ENCODE results near the gene PAX9.

The PAX9 gene

GRCh38 chr14:36702474-36702873 lies 40.8 kb downstream of the PAX9 start:
- Histone ChIP-seq H3K4me3 (ENCODE audit: low read depth in 1 of 2, low read length in 2 of 2) (no peak overlapping the region), H3K27ac (ENCODE audit: low read length) (no peak overlapping the region), H3K9me3 (ENCODE audit: insufficient read depth, low read length, severe bottlenecking) (no peaks in the 10 kb centered on the region), H3K27me3 (ENCODE audit: insufficient read depth, low read length, poor library complexity) (no peaks in the 10 kb centered on the region), H3K79me2 (ENCODE audit: insufficient read depth, low read length) (no peaks in the 10 kb centered on the region), H3K4me1 (ENCODE audit: insufficient read depth, low read length) (peaks cover 5% of the 10 kb centered on the region), H2AFZ (ENCODE audit: low read depth, low read length) (no peak overlapping the region), H4K20me1 (ENCODE audit: insufficient read depth, low read length) (no peaks in the 10 kb centered on the region), H3K9ac (ENCODE audit: low read depth, low read length) (no peak overlapping the region), H3K36me3 (ENCODE audit: insufficient read depth, low read length) (no peaks in the 10 kb centered on the region), H3K4me2 (ENCODE audit: insufficient read depth, low read length) (no peak overlapping the region)
- DNase-seq (no peak), ATAC-seq (ENCODE audit: insufficient read depth, low read depth) (no peak)
- TF ChIP-seq EZH2 (IDR thresholded peaks at IDR 0.05; ENCODE audit: borderline replicate concordance, low read depth, low read length, severe bottlenecking), result no peak
- TF ChIP-seq CTCF (IDR thresholded peaks at IDR 0.05; ENCODE audit: borderline replicate concordance, extremely low read depth, low read length, poor library complexity, severe bottlenecking), result no peak

GRCh38 chr14:36707570-36707969 lies 45.9 kb downstream of the PAX9 start:
- no peaks in the 10 kb centered on the region for H3K79me2 ChIP-seq (ENCODE audit: insufficient read depth, low read length)
- no peak overlapping the region for H2AFZ ChIP-seq (ENCODE audit: low read depth, low read length)
- peaks cover 4% of the 10 kb centered on the region; the same call in 1 of the 2 replicates for H3K4me1 ChIP-seq (ENCODE audit: insufficient read depth, low read length)
- H3K27me3 ChIP-seq (ENCODE audit: insufficient read depth, low read length, poor library complexity), result no peaks in the 10 kb centered on the region
- H4K20me1 ChIP-seq (ENCODE audit: insufficient read depth, low read length), result no peaks in the 10 kb centered on the region
- no peaks in the 10 kb centered on the region for H3K36me3 ChIP-seq (ENCODE audit: insufficient read depth, low read length)
- H3K9me3 ChIP-seq (ENCODE audit: insufficient read depth, low read length, severe bottlenecking), result no peaks in the 10 kb centered on the region
- no peak overlapping the region for H3K27ac ChIP-seq (ENCODE audit: low read length)
- ATAC-seq (ENCODE audit: insufficient read depth, low read depth), result no peak
- no peak overlapping the region for H3K4me2 ChIP-seq (ENCODE audit: insufficient read depth, low read length)
- no peak for TF ChIP-seq EZH2 (IDR thresholded peaks at IDR 0.05; ENCODE audit: borderline replicate concordance, low read depth, low read length, severe bottlenecking)
- TF ChIP-seq CTCF (IDR thresholded peaks at IDR 0.05; ENCODE audit: borderline replicate concordance, extremely low read depth, low read length, poor library complexity, severe bottlenecking), result no peak
- H3K4me3 ChIP-seq (ENCODE audit: low read depth in 1 of 2, low read length in 2 of 2), result no peak overlapping the region
- H3K9ac ChIP-seq (ENCODE audit: low read depth, low read length), result no peak overlapping the region
- DNase-seq, result no peak

GRCh38 chr14:36713960-36714703 lies 52.5 kb downstream of the PAX9 start:
- Histone ChIP-seq H2AFZ (ENCODE audit: low read depth, low read length) (no peak overlapping the region), H3K79me2 (ENCODE audit: insufficient read depth, low read length) (no peaks in the 10 kb centered on the region), H3K9ac (ENCODE audit: low read depth, low read length) (no peak overlapping the region), H3K27ac (ENCODE audit: low read length) (no peak overlapping the region), H3K9me3 (ENCODE audit: insufficient read depth, low read length, severe bottlenecking) (no peaks in the 10 kb centered on the region), H3K36me3 (ENCODE audit: insufficient read depth, low read length) (no peaks in the 10 kb centered on the region), H3K27me3 (ENCODE audit: insufficient read depth, low read length, poor library complexity) (no peaks in the 10 kb centered on the region), H3K4me1 (ENCODE audit: insufficient read depth, low read length) (peaks cover 4% of the 10 kb centered on the region; the same call in 1 of the 2 replicates), H3K4me2 (ENCODE audit: insufficient read depth, low read length) (no peak overlapping the region), H4K20me1 (ENCODE audit: insufficient read depth, low read length) (no peaks in the 10 kb centered on the region), H3K4me3 (ENCODE audit: low read depth in 1 of 2, low read length in 2 of 2) (no peak overlapping the region)
- no peak for DNase-seq
- no peak for TF ChIP-seq EZH2 (IDR thresholded peaks at IDR 0.05; ENCODE audit: borderline replicate concordance, low read depth, low read length, severe bottlenecking)
- TF ChIP-seq CTCF (IDR thresholded peaks at IDR 0.05; ENCODE audit: borderline replicate concordance, extremely low read depth, low read length, poor library complexity, severe bottlenecking), result no peak
- no peak for ATAC-seq (ENCODE audit: insufficient read depth, low read depth)
